Measurements from ENCODE around the gene DNM2.

DNM2 gene

DNA sequence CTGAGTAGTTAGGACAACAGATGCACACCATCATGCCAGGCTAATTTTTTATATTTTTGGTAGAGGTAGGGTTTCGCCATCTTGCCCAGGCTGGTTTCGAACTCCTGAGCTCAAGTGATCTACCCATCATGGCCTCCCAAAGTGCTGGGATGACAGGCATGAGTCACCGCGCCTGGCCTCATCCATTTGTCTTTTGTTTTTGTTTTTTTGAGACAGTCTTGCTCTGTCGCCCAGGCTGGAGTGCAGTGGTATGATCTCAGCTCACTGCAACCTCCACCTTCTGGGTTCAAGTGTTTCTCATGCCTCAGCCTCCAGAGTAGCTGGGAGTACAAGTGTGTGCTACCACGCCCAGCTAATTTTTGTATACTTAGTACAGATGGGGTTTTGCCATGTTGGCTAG lies 57.0 kb downstream of the DNM2 start:
- TF ChIP-seq L3MBTL2 (conservative IDR thresholded peaks at IDR 0.05), result no peak
- no peak for TF ChIP-seq HDGF (IDR thresholded peaks at IDR 0.05; ENCODE audit: borderline replicate concordance)
- TF ChIP-seq ZNF384 (IDR thresholded peaks at IDR 0.05), result no peak
- DNase-seq (ENCODE audit: extremely low spot score), result no peak
- POLR2A ChIA-PET, result no interaction called here
- CTCF ChIA-PET, result no interaction called here

DNA sequence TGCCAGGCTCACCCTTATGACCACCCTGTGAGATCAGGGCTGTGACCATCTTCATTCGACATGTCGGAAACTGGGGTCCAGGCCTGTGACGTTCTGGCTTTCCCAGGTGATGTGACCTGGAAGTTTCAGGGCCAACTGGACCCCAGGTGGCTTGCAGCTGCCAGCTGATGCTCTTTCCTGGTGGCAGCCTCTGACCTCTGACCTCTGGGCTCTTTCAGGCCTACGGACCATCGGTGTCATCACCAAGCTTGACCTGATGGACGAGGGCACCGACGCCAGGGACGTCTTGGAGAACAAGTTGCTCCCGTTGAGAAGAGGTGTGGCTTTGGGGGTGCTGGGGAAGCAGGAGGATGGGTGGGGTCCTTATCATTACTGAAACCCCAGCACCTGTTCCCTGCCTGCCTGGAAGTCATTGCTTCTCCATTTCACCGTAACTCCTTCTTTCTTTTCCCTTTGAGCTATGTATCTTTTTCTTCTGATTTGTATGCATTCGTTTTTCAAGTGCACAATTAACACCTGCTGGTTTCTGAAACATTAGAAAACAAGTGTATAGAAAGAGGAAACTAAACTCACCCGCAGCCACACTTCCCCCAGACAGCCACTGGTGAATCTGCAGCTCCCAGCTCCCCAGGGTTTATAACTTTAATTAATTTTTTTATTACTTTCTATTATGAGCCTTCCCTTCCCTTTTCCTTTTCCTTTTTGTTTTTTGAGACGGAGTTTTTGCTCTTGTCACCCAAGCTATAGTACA lies 59.2 kb downstream of the DNM2 start:
- ChIA-PET CTCF (interaction anchor here (1.2 kb wide), 1 partner anchor 60 kb away, joined by 3 read pairs; the partner anchor contains the start of gene DNM2), POLR2A (no interaction called here)
- TF ChIP-seq ARNT (IDR thresholded peaks at IDR 0.05) (no peak), ZNF384 (IDR thresholded peaks at IDR 0.05) (no peak), BHLHE40 (IDR thresholded peaks at IDR 0.05; ENCODE audit: borderline replicate concordance) (no peak), LEF1 (IDR thresholded peaks at IDR 0.05; ENCODE audit: borderline replicate concordance) (no peak), FOXM1 (IDR thresholded peaks at IDR 0.05; ENCODE audit: borderline replicate concordance) (no peak), FOXA1 (IDR thresholded peaks at IDR 0.05) (no peak), FOXK2 (IDR thresholded peaks at IDR 0.05) (no peak), L3MBTL2 (conservative IDR thresholded peaks at IDR 0.05) (no peak)
- no peak for DNase-seq (ENCODE audit: extremely low spot score)

- ChIA-PET POLR2A (no interaction called here), CTCF (no interaction called here)
- no peak for TF ChIP-seq FOXK2 (IDR thresholded peaks at IDR 0.05)
- no peak for DNase-seq (ENCODE audit: extremely low spot score)
Observed at GRCh38 chr19:10780368-10780767, 62.5 kb downstream of the DNM2 start.

DNA sequence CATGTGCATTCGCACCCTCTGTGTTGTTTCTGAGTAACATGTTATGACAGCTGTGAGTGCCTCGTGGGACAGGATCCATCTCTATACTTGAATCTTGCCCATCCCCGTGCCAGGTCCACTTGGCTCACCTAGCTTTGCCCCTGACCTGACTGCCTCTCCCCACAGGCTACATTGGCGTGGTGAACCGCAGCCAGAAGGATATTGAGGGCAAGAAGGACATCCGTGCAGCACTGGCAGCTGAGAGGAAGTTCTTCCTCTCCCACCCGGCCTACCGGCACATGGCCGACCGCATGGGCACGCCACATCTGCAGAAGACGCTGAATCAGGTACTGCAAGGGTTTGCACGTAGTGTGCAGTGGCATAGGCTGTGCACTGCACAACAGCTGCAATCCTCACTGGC lies 64.9 kb downstream of the DNM2 start:
- no peak for DNase-seq (ENCODE audit: extremely low spot score)
- TF ChIP-seq FOXA1 (IDR thresholded peaks at IDR 0.05) (no peak), NFRKB (IDR thresholded peaks at IDR 0.05) (no peak), L3MBTL2 (conservative IDR thresholded peaks at IDR 0.05) (no peak), TARDBP (IDR thresholded peaks at IDR 0.05) (no peak), ELF4 (IDR thresholded peaks at IDR 0.05) (no peak), SP1 (IDR thresholded peaks at IDR 0.05) (no peak), FOXK2 (IDR thresholded peaks at IDR 0.05) (no peak), ZNF384 (IDR thresholded peaks at IDR 0.05) (no peak), LEF1 (IDR thresholded peaks at IDR 0.05; ENCODE audit: borderline replicate concordance) (no peak), BHLHE40 (IDR thresholded peaks at IDR 0.05; ENCODE audit: borderline replicate concordance) (no peak), CTBP1 (IDR thresholded peaks at IDR 0.05; ENCODE audit: borderline replicate concordance) (no peak), HDGF (IDR thresholded peaks at IDR 0.05; ENCODE audit: borderline replicate concordance) (no peak), SUZ12 (IDR thresholded peaks at IDR 0.05) (no peak), FOXM1 (IDR thresholded peaks at IDR 0.05; ENCODE audit: borderline replicate concordance) (no peak), ARNT (IDR thresholded peaks at IDR 0.05) (no peak)
- TF ChIP-seq, protein P1, sequence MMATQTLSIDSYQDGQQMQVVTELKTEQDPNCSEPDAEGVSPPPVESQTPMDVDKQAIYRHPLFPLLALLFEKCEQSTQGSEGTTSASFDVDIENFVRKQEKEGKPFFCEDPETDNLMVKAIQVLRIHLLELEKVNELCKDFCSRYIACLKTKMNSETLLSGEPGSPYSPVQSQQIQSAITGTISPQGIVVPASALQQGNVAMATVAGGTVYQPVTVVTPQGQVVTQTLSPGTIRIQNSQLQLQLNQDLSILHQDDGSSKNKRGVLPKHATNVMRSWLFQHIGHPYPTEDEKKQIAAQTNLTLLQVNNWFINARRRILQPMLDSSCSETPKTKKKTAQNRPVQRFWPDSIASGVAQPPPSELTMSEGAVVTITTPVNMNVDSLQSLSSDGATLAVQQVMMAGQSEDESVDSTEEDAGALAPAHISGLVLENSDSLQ (IDR thresholded peaks at IDR 0.05), result no peak
- ChIA-PET POLR2A (no interaction called here), CTCF (no interaction called here)

GRCh38 chr19:10784257-10784656 lies 66.4 kb downstream of the DNM2 start:
- DNase-seq (ENCODE audit: extremely low spot score), result no peak
- ChIA-PET CTCF (no interaction called here), POLR2A (no interaction called here)
- no peak for TF ChIP-seq BHLHE40 (IDR thresholded peaks at IDR 0.05; ENCODE audit: borderline replicate concordance)
- TF ChIP-seq FOXM1 (IDR thresholded peaks at IDR 0.05; ENCODE audit: borderline replicate concordance), result no peak
- TF ChIP-seq SP1 (IDR thresholded peaks at IDR 0.05), result no peak
- TF ChIP-seq TARDBP (IDR thresholded peaks at IDR 0.05), result no peak

DNA sequence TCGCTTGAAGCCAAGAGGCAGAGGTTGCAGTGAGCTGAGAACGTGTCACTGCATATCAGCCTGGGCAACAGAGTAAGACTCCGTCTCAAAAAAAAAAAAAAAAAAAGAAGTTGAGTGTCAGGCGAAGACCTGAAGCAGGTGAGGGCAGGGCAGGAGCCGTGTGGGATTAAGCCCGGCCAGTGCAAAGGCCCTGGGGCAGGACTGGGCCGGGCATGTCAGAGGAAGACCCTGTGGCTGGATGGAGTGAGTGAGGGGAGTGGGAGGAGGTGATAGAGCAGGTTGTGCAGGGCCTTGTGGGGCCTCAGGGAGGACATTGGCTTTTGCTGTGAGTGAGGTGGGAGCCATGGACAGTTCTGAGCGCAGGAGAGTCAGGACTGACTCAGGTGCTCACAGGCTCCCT lies 70.3 kb downstream of the DNM2 start:
- ChIA-PET POLR2A (no interaction called here), CTCF (no interaction called here)
- no peak for DNase-seq (ENCODE audit: extremely low spot score)
- no peak for TF ChIP-seq CTBP1 (IDR thresholded peaks at IDR 0.05; ENCODE audit: borderline replicate concordance)
- TF ChIP-seq ZNF384 (IDR thresholded peaks at IDR 0.05), result no peak
- TF ChIP-seq ARNT (IDR thresholded peaks at IDR 0.05), result no peak
- no peak for TF ChIP-seq SUZ12 (IDR thresholded peaks at IDR 0.05)
- no peak for TF ChIP-seq FOXM1 (IDR thresholded peaks at IDR 0.05; ENCODE audit: borderline replicate concordance)
- no peak for TF ChIP-seq L3MBTL2 (conservative IDR thresholded peaks at IDR 0.05)
- TF ChIP-seq FOXK2 (IDR thresholded peaks at IDR 0.05), result no peak
- TF ChIP-seq FOXA1 (IDR thresholded peaks at IDR 0.05), result no peak
- TF ChIP-seq TARDBP (IDR thresholded peaks at IDR 0.05), result no peak
- TF ChIP-seq SP1 (IDR thresholded peaks at IDR 0.05), result no peak
- TF ChIP-seq LEF1 (IDR thresholded peaks at IDR 0.05; ENCODE audit: borderline replicate concordance), result no peak
- TF ChIP-seq, protein P1 (IDR thresholded peaks at IDR 0.05), result no peak
- TF ChIP-seq NFRKB (IDR thresholded peaks at IDR 0.05), result no peak
- no peak for TF ChIP-seq HDGF (IDR thresholded peaks at IDR 0.05; ENCODE audit: borderline replicate concordance)
- no peak for TF ChIP-seq BHLHE40 (IDR thresholded peaks at IDR 0.05; ENCODE audit: borderline replicate concordance)

DNA sequence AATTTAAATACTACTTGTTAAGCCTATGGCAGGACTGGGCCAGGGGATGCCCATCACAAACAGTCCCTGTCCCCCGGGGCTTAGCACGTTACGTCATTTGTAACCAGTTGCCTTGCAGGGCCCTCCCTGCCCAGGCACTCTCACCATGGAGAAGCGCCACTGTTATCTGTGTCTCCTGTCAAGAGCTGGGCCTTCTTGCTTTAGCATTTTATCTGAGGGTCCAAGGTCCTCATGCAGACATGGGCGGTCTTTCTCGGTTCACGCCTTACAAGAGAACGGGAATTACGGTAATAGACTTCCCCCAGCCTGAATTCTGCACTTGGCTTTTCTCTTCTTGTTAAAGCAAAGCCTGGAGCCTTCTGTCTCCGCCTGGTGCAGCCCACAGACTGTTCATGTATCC lies 72.0 kb downstream of the DNM2 start:
- CTCF ChIA-PET, result no interaction called here
- POLR2A ChIA-PET, result no interaction called here
- TF ChIP-seq SUZ12 (IDR thresholded peaks at IDR 0.05) (no peak), FOXM1 (IDR thresholded peaks at IDR 0.05; ENCODE audit: borderline replicate concordance) (no peak), BHLHE40 (IDR thresholded peaks at IDR 0.05; ENCODE audit: borderline replicate concordance) (no peak), ZNF384 (IDR thresholded peaks at IDR 0.05) (no peak), ARNT (IDR thresholded peaks at IDR 0.05) (no peak), CTBP1 (IDR thresholded peaks at IDR 0.05; ENCODE audit: borderline replicate concordance) (no peak), NFRKB (IDR thresholded peaks at IDR 0.05) (no peak), LEF1 (IDR thresholded peaks at IDR 0.05; ENCODE audit: borderline replicate concordance) (no peak), FOXK2 (IDR thresholded peaks at IDR 0.05) (no peak), TARDBP (IDR thresholded peaks at IDR 0.05) (no peak), L3MBTL2 (conservative IDR thresholded peaks at IDR 0.05) (no peak), HDGF (IDR thresholded peaks at IDR 0.05; ENCODE audit: borderline replicate concordance) (no peak), ELF4 (IDR thresholded peaks at IDR 0.05) (no peak), SP1 (IDR thresholded peaks at IDR 0.05) (no peak), FOXA1 (IDR thresholded peaks at IDR 0.05) (no peak)
- TF ChIP-seq, protein P1 (IDR thresholded peaks at IDR 0.05), result no peak
- DNase-seq (ENCODE audit: extremely low spot score), result no peak

Measured in HEK293T (cell line).